ENCODE results near the gene KCNH2. TPM values are rescaled to one million over a fixed set of nuclear protein-coding genes. Genes with fewer than 3 reads are reported as not detected.
"Not testable (repeated sequence)": the region's sequence is repeated elsewhere in the genome, so short reads cannot be mapped to it uniquely, and the experiment has no call there.

The KCNH2 gene
- total and polyA plus RNA-seq, 2 donors (not counting 1 experiment from before 2014, with no cell fraction given) = 0.86 to 2.7 TPM

DNA sequence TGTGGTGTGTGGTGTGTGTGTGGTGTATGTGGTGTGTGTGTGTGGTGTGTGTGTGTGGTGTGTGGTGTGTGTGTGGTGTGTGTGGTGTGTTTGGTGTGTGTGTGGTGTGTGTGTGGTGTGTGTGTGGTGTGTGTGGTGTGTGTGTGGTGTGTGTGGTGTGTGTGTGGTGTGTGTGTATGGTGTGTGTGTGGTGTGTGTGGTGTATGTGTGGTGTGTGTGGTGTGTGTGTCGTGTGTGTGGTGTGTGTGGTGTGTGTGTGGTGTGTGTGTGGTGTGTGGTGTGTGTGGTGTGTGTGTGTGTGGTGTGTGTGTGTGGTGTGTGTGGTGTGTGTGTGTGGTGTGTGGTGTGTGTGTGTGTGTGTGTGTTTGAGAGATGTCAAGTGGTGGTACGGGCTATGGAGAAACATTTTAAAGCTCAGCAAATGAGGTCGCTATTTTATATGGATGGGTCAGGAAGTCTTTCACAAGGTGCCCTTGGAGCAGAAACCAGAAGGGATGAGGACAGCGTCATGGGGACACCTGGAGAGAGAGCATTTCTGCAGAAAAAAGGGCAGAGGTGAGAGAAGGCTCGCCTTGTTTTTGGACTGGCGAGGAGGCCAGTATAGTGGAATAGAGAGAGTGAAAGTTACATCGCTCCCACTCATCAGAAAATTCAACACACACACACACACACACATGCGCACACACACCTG lies 67.7 kb downstream of the KCNH2 start:
- H3K9me3 Mint-ChIP-seq (ENCODE audit: insufficient read depth); POLR2A ChIA-PET; H3K4me3 ChIP-seq (ENCODE audit: control extremely low read depth in 1 of 5, extremely low read depth in 1 of 5, insufficient read depth in 1 of 5, low read depth in 2 of 5, low read length in 4 of 5); intact Hi-C loops (cut with micrococcal nuclease); H3K4me2 ChIP-seq (replicated peaks; ENCODE audit: low read depth, low read length, poor library complexity, severe bottlenecking); H3K27ac Mint-ChIP-seq; H3K9ac ChIP-seq (ENCODE audit: low read length); H3K27ac ChIP-seq (ENCODE audit: low read length in 2 of 2); DNase-seq; H3K79me2 ChIP-seq (ENCODE audit: control insufficient read depth, insufficient read depth, low read length); H3K36me3 ChIP-seq (replicated peaks in 1 of 2; ENCODE audit: control extremely low read depth in 1 of 2, control insufficient read depth in 1 of 2, extremely low read depth in 1 of 2, insufficient read depth in 2 of 2, low read length in 1 of 2); H3K4me1 Mint-ChIP-seq; H3K4me1 ChIP-seq (ENCODE audit: control insufficient read depth in 2 of 2, insufficient read depth in 2 of 2, low read length in 2 of 2); ATAC-seq (ENCODE audit: low read depth); H3K9me3 ChIP-seq (ENCODE audit: control extremely low read depth in 1 of 3, control insufficient read depth in 2 of 3, insufficient read depth in 1 of 3, low read length in 2 of 3); H2AFZ ChIP-seq (ENCODE audit: insufficient read depth, low read depth, low read length, poor library complexity, severe bottlenecking); H3K4me3 Mint-ChIP-seq; H4K20me1 ChIP-seq (ENCODE audit: control insufficient read depth, insufficient read depth, low read length, poor library complexity, severe bottlenecking): not testable (repeated sequence)
- CTCF ChIA-PET = interaction anchor here (1.3 to 2.8 kb wide), 2 partner anchors 10 to 12 kb away, joined by 6 to 8 read pairs; no protein-coding TSS in a partner anchor
- 71% methylated on average over 5 of the region's 8 CpGs for WGBS (ENCODE audit: insufficient coverage)
- peaks cover 19% of the 10 kb centered on the region for H3K27me3 Mint-ChIP-seq
- peaks cover 0 to 14% (median 1%) of the 10 kb centered on the region in 4 experiments for H3K27me3 ChIP-seq (replicated peaks in 1 of 4; ENCODE audit: control extremely low read depth in 1 of 4, control insufficient read depth in 3 of 4, insufficient read depth in 4 of 4, low read length in 3 of 4)

DNA sequence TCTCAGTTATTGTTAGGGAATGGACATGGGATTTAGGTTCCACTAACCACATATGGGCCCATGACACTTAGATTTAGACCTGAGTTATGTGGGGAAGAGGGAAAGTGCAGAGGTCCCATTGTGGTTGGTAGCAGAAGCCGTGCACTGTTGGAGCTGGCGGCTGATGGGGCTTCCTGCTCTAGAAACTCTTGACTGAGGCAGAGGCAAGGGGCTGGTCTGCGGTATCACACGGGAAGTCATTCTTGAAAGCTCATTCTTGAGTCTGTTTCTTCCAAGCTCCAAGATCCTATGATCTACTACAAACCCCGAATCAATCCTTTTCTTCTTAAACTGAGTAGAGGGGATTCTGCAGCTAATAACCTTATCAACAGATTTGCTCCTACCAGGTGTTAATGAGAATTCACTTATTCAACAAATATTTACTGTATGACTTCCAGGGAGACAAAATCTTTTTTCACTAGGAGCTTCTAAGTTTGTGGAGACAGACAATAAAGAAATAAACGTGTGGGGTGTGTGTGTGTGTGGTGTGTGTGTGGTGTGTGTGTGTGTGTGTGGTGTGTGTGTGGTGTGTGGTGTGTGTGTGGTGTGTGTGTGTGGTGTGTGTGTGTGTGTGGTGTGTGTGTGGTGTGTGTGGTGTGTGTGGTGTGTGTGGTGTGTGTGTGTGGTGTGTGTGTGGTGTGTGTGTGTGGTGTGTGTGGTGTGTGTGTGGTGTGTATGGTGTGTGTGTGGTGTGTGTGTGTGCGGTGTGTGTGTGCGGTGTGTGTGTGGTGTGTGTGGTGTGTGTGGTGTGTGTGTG lies 68.7 kb downstream of the KCNH2 start:
- peaks cover 0 to 3% (median 0%) of the 10 kb centered on the region in 3 donors for H3K9me3 ChIP-seq (ENCODE audit: control extremely low read depth in 1 of 3, control insufficient read depth in 2 of 3, insufficient read depth in 1 of 3, low read length in 2 of 3)
- H3K4me1 Mint-ChIP-seq = no peaks in the 10 kb centered on the region
- H3K36me3 ChIP-seq (replicated peaks in 1 of 2; ENCODE audit: control extremely low read depth in 1 of 2, control insufficient read depth in 1 of 2, extremely low read depth in 1 of 2, insufficient read depth in 2 of 2, low read length in 1 of 2) = no peaks in the 10 kb centered on the region
- CTCF ChIA-PET = interaction anchor here (2.0 kb wide), 1 partner anchor 11 kb away, joined by 11 read pairs; no protein-coding TSS in a partner anchor
- WGBS (ENCODE audit: insufficient coverage) = 41% methylated on average over 6 of the region's 8 CpGs
- no peak overlapping the region for H3K4me2 ChIP-seq (replicated peaks; ENCODE audit: low read depth, low read length, poor library complexity, severe bottlenecking)
- no peaks in the 10 kb centered on the region for H3K9me3 Mint-ChIP-seq (ENCODE audit: insufficient read depth)
- H4K20me1 ChIP-seq (ENCODE audit: control insufficient read depth, insufficient read depth, low read length, poor library complexity, severe bottlenecking) = no peaks in the 10 kb centered on the region
- H3K4me1 ChIP-seq (ENCODE audit: control insufficient read depth in 2 of 2, insufficient read depth in 2 of 2, low read length in 2 of 2) = peaks cover 0 to 4% of the 10 kb centered on the region in 2 donors
- intact Hi-C loops (cut with micrococcal nuclease) = no loop called here
- DNase-seq (no peak), ATAC-seq (ENCODE audit: low read depth) (no peak)
- H3K79me2 ChIP-seq (ENCODE audit: control insufficient read depth, insufficient read depth, low read length) = no peaks in the 10 kb centered on the region
- no peak overlapping the region for H2AFZ ChIP-seq (ENCODE audit: insufficient read depth, low read depth, low read length, poor library complexity, severe bottlenecking)
- H3K27ac Mint-ChIP-seq = no peak overlapping the region
- POLR2A ChIA-PET = no interaction called here
- H3K27me3 ChIP-seq (replicated peaks in 1 of 4; ENCODE audit: control extremely low read depth in 1 of 4, control insufficient read depth in 3 of 4, insufficient read depth in 4 of 4, low read length in 3 of 4) = peaks cover 0 to 14% (median 2%) of the 10 kb centered on the region in 4 experiments
- no peak overlapping the region for H3K9ac ChIP-seq (ENCODE audit: low read length)
- H3K27ac ChIP-seq (ENCODE audit: low read length in 2 of 2) = no peak overlapping the region
- TF ChIP-seq, protein P1, sequence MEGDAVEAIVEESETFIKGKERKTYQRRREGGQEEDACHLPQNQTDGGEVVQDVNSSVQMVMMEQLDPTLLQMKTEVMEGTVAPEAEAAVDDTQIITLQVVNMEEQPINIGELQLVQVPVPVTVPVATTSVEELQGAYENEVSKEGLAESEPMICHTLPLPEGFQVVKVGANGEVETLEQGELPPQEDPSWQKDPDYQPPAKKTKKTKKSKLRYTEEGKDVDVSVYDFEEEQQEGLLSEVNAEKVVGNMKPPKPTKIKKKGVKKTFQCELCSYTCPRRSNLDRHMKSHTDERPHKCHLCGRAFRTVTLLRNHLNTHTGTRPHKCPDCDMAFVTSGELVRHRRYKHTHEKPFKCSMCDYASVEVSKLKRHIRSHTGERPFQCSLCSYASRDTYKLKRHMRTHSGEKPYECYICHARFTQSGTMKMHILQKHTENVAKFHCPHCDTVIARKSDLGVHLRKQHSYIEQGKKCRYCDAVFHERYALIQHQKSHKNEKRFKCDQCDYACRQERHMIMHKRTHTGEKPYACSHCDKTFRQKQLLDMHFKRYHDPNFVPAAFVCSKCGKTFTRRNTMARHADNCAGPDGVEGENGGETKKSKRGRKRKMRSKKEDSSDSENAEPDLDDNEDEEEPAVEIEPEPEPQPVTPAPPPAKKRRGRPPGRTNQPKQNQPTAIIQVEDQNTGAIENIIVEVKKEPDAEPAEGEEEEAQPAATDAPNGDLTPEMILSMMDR (IDR thresholded peaks at IDR 0.05) = no peak
- no peak for TF ChIP-seq EZH2 (IDR thresholded peaks at IDR 0.05; ENCODE audit: borderline replicate concordance, insufficient read depth, low read depth, low read length, poor library complexity, severe bottlenecking)
- peaks cover 22% of the 10 kb centered on the region for H3K27me3 Mint-ChIP-seq
- no peak overlapping the region for H3K4me3 Mint-ChIP-seq
- H3K4me3 ChIP-seq (ENCODE audit: control extremely low read depth in 1 of 5, extremely low read depth in 1 of 5, insufficient read depth in 1 of 5, low read depth in 2 of 5, low read length in 4 of 5) = no peak overlapping the region
